ENCODE results near the gene STARD4. TPM values are rescaled to one million over a fixed set of nuclear protein-coding genes. Genes with fewer than 3 reads are reported as not detected.

Gene STARD4
- total and polyA plus RNA-seq, 9 of the 15 experiments (the other 6 are each of a cell fraction or from before 2014, with no cell fraction given): 28.4 to 88.0 (median 34.0) TPM

GRCh38 chr5:111447822-111448221, 64.5 kb downstream of the STARD4 start:
- Histone ChIP-seq H3K27ac (ENCODE audit: extremely low read depth, low read depth, low read length) (no peak overlapping the region), H3K9me1 (ENCODE audit: control insufficient read depth, insufficient read depth, low read length) (no peaks in the 10 kb centered on the region), H3K4me1 (replicated peaks in 1 of 2; ENCODE audit: control insufficient read depth in 2 of 2, insufficient read depth in 2 of 2, low read length in 2 of 2) (no peaks in the 10 kb centered on the region), H3K4me2 (ENCODE audit: insufficient read depth, low read length) (no peak overlapping the region), H3K9me3 (replicated peaks; ENCODE audit: control insufficient read depth, insufficient read depth, low read depth, low read length) (no peaks in the 10 kb centered on the region), H3K36me3 (ENCODE audit: control insufficient read depth, insufficient read depth, low read length) (no peaks in the 10 kb centered on the region), H4K20me1 (replicated peaks; ENCODE audit: control insufficient read depth, insufficient read depth, low read length) (no peaks in the 10 kb centered on the region), H2AFZ (ENCODE audit: low read depth, low read length) (no peak overlapping the region), H3K79me2 (ENCODE audit: control insufficient read depth, insufficient read depth, low read length) (no peaks in the 10 kb centered on the region), H3K4me3 (no peak overlapping the region), H3K9ac (ENCODE audit: insufficient read depth in 1 of 2, low read depth in 2 of 2, low read length in 2 of 2) (no peak overlapping the region), H3K27me3 (ENCODE audit: control insufficient read depth in 2 of 2, insufficient read depth in 2 of 2, low read length in 2 of 2) (no peaks in the 10 kb centered on the region; a peak in 1 of 5 replicates)
- intact Hi-C loops (cut with micrococcal nuclease) (no loop called here), in situ Hi-C loops (cut with MboI) (no loop called here)
- ChIA-PET CTCF (ENCODE audit: low intra/inter-chr PET ratio) (no interaction called here), POLR2A (no interaction called here)
- ATAC-seq: no peak
- BruUV-seq (replicated peaks): no TSS peak
- no peak for FAIRE-seq
- no peak for DNase-seq (ENCODE audit: extremely low read depth in 1 of 4, low spot score in 3 of 4)
- TF ChIP-seq IRF9 (tag; IDR thresholded peaks at IDR 0.05) (no peak), TGIF2 (CRISPR knock-in tag; IDR thresholded peaks at IDR 0.05) (no peak), DIDO1 (tag; IDR thresholded peaks at IDR 0.05; ENCODE audit: low read depth) (no peak), ELF4 (CRISPR knock-in tag; IDR thresholded peaks at IDR 0.05) (no peak)
- WGBS (ENCODE audit: insufficient coverage, low coverage, missing lambda C conversion rate): 0% methylated on average over 2 of the region's 2 CpGs

GRCh38 chr5:111447099-111447498, 65.2 kb downstream of the STARD4 start:
- ChIA-PET POLR2A (no interaction called here), CTCF (ENCODE audit: low intra/inter-chr PET ratio) (no interaction called here)
- in situ Hi-C loops (cut with MboI): no loop called here
- Histone ChIP-seq H2AFZ (ENCODE audit: low read depth, low read length) (no peak overlapping the region), H4K20me1 (replicated peaks; ENCODE audit: control insufficient read depth, insufficient read depth, low read length) (no peaks in the 10 kb centered on the region), H3K4me2 (ENCODE audit: insufficient read depth, low read length) (no peak overlapping the region), H3K27ac (ENCODE audit: extremely low read depth, low read depth, low read length) (no peak overlapping the region), H3K27me3 (ENCODE audit: control insufficient read depth in 2 of 2, insufficient read depth in 2 of 2, low read length in 2 of 2) (no peaks in the 10 kb centered on the region; a peak in 1 of 5 replicates), H3K9me1 (ENCODE audit: control insufficient read depth, insufficient read depth, low read length) (no peaks in the 10 kb centered on the region), H3K9me3 (replicated peaks; ENCODE audit: control insufficient read depth, insufficient read depth, low read depth, low read length) (no peaks in the 10 kb centered on the region), H3K36me3 (ENCODE audit: control insufficient read depth, insufficient read depth, low read length) (no peaks in the 10 kb centered on the region), H3K4me1 (replicated peaks in 1 of 2; ENCODE audit: control insufficient read depth in 2 of 2, insufficient read depth in 2 of 2, low read length in 2 of 2) (no peaks in the 10 kb centered on the region), H3K9ac (ENCODE audit: insufficient read depth in 1 of 2, low read depth in 2 of 2, low read length in 2 of 2) (no peak overlapping the region), H3K79me2 (ENCODE audit: control insufficient read depth, insufficient read depth, low read length) (no peaks in the 10 kb centered on the region), H3K4me3 (no peak overlapping the region)
- ATAC-seq: no peak
- no peak for FAIRE-seq
- WGBS (ENCODE audit: insufficient coverage, low coverage, missing lambda C conversion rate): 0% methylated on average over 1 of the region's 1 CpG
- TF ChIP-seq ZNF384 (IDR thresholded peaks at IDR 0.05; ENCODE audit: low read depth, low read length) (no peak), MXD1 (CRISPR knock-in tag; IDR thresholded peaks at IDR 0.05; ENCODE audit: borderline replicate concordance, poor library complexity, severe bottlenecking) (no peak), IRF1 (CRISPR knock-in tag; IDR thresholded peaks at IDR 0.05; ENCODE audit: borderline replicate concordance) (no peak), ZNF77 (CRISPR knock-in tag; IDR thresholded peaks at IDR 0.05) (no peak), TBL1XR1 (IDR thresholded peaks at IDR 0.05; ENCODE audit: low read length in 2 of 2) (no peak), ZNF212 (CRISPR knock-in tag; IDR thresholded peaks at IDR 0.05) (no peak)
- intact Hi-C loops (cut with micrococcal nuclease): no loop called here
- DNase-seq (ENCODE audit: extremely low read depth in 1 of 4, low spot score in 3 of 4): no peak
- BruUV-seq (replicated peaks): no TSS peak

All from K562 (cell line).